GM10847 (cell line): ENCODE data around the gene IL10RA.

ENCODE experiments used
- POLR2A ChIP-seq: IDR thresholded peaks from 2 replicates; pipeline ENCODE4 v1.6.1; 2011; ENCODE audit not compliant: insufficient read length; ENCODE audit errors: extremely low read depth

Gene IL10RA

GRCh38 chr11:117953024-117953671 is 33.0 kb upstream of the IL10RA start:
- no peak for TF ChIP-seq POLR2A

- no peak for TF ChIP-seq POLR2A
Observed at GRCh38 chr11:117958949-117959348, 27.2 kb upstream of the IL10RA start.

- TF ChIP-seq POLR2A, result no peak
Observed at GRCh38 chr11:117959438-117960149, 26.6 kb upstream of the IL10RA start.

GRCh38 chr11:117960406-117960805 is 25.8 kb upstream of the IL10RA start:
- TF ChIP-seq POLR2A, result no peak

- no peak for TF ChIP-seq POLR2A
Observed at GRCh38 chr11:117961896-117962295, 24.3 kb upstream of the IL10RA start.

GRCh38 chr11:117962826-117963225 is 23.4 kb upstream of the IL10RA start:
- no peak for TF ChIP-seq POLR2A

GRCh38 chr11:117966908-117967307 is 19.3 kb upstream of the IL10RA start:
- no peak for TF ChIP-seq POLR2A

- TF ChIP-seq POLR2A, result no peak
Observed at GRCh38 chr11:117969160-117969991, 16.8 kb upstream of the IL10RA start.

- TF ChIP-seq POLR2A, result no peak
Observed at GRCh38 chr11:117970400-117971024, 15.7 kb upstream of the IL10RA start.

- TF ChIP-seq POLR2A, result no peak
Observed at GRCh38 chr11:117972044-117972443, 14.2 kb upstream of the IL10RA start.

- TF ChIP-seq POLR2A, result no peak
Observed at GRCh38 chr11:117972629-117973502, 13.3 kb upstream of the IL10RA start.

GRCh38 chr11:117973503-117973860 is 12.7 kb upstream of the IL10RA start:
- no peak for TF ChIP-seq POLR2A

GRCh38 chr11:117976445-117976844 is 9.7 kb upstream of the IL10RA start:
- no peak for TF ChIP-seq POLR2A

GRCh38 chr11:117977029-117977428 is 9.2 kb upstream of the IL10RA start:
- TF ChIP-seq POLR2A, result no peak

- TF ChIP-seq POLR2A, result no peak
Observed at GRCh38 chr11:117978991-117979390, 7.2 kb upstream of the IL10RA start.
